ENCODE results near the gene SLC9A8.

GRCh38 chr20:49919461-49919860 lies 106.8 kb downstream of the SLC9A8 start:
- no peak for TF ChIP-seq POLR2A (IDR thresholded peaks at IDR 0.05; ENCODE audit: low read depth, low read length)
- TF ChIP-seq MAX (IDR thresholded peaks at IDR 0.05; ENCODE audit: insufficient read depth, insufficient read length) = no peak

Data from endothelial cell of umbilical vein (primary cell).